HepG2 (cell line): ENCODE data around the gene PCBP2. TPM values are rescaled to one million over a fixed set of nuclear protein-coding genes. Genes with fewer than 3 reads are reported as not detected.

Experiments used
- ATAC-seq: fragments of 200-7000 bp; cut with Tn5 transposase; 3 replicates; pipeline ENCODE4 v1.9.1; 2020; ENCODE audit warnings: mild to moderate bottlenecking, moderate library complexity
- BruUV-seq: library from RNA; stranded (reverse); fragments of 400-500 nt; replicated peaks from 2 replicates; lab custom pipeline; 2021; lab: Mats Ljungman, UMichigan
- CTCF ChIA-PET: fragments of 300-600 bp; formaldehyde crosslinking; extraction: SDS; loops from one replicate; lab custom pipeline; 2021; ENCODE audit warnings: low total read pairs, inconsistent platforms, low intra/inter-chr PET ratio; lab: Yijun Ruan, JAX
- POLR2A ChIA-PET: fragments of 350-600 bp; sonication (Branson Sonifier 250); formaldehyde crosslinking; loops from one replicate; lab custom pipeline; 2020; ENCODE audit warnings: antibody characterized with exemption, inconsistent platforms; lab: Yijun Ruan, JAX
- DNase-seq: peaks from one replicate; pipeline ENCODE4 v3.0.0-alpha.2; 2015; ENCODE audit warnings: low spot score
- FAIRE-seq: peaks from 3 replicates; lab custom pipeline; 2011; peaks lifted over from hg19 to GRCh38; lab: Jason Lieb, UNC
- H2AFZ ChIP-seq: one replicate; pipeline ENCODE4 v1.6.1; 2011; ENCODE audit warnings: low read length, inconsistent platforms
- H3K27ac ChIP-seq: fragments of 300-600 bp; 3 replicates; pipeline ENCODE4 v1.8.0; 2011; ENCODE audit warnings: mixed run types, mild to moderate bottlenecking, mixed read lengths, low read length, inconsistent platforms; ENCODE audit not compliant: insufficient read depth; ENCODE audit errors: extremely low read length
- H3K27me3 ChIP-seq, 2 experiments: fragments of 200-600 bp in 1 of 2; 2 replicates in 1 of 2; 3 replicates in 1 of 2; pipeline versions ENCODE4 v1.6.0 to v1.8.0; 2011; ENCODE audit warnings: low read length in 2 of 2, mild to moderate bottlenecking in 2 of 2, moderate library complexity in 2 of 2, inconsistent platforms in 1 of 2; ENCODE audit not compliant: insufficient read depth in 2 of 2, control insufficient read depth in 1 of 2
- H3K36me3 ChIP-seq, 2 experiments: fragments of 200-600 bp in 1 of 2; replicated peaks in 1 of 2; 2 replicates in 1 of 2; 3 replicates in 1 of 2; pipeline versions ENCODE4 v1.5.1 to v1.8.0; 2011; ENCODE audit warnings: low read length in 2 of 2, inconsistent platforms in 1 of 2; ENCODE audit not compliant: insufficient read depth in 2 of 2, control insufficient read depth in 1 of 2
- H3K4me1 ChIP-seq: 2 replicates; pipeline ENCODE4 v1.5.1; 2012; ENCODE audit warnings: low read length, inconsistent platforms; ENCODE audit not compliant: insufficient read depth
- H3K4me2 ChIP-seq: 2 replicates; pipeline ENCODE4 v1.6.0; 2011; ENCODE audit warnings: low read depth, low read length, inconsistent platforms
- H3K4me3 ChIP-seq, 3 experiments: fragments of 200-600 bp in 1 of 3; sonication (generic), shearing (Covaris generic) in 1 of 3; replicated peaks in 1 of 3; 2 replicates each; pipeline ENCODE4 v1.5.1; 2011 to 2016; ENCODE audit warnings: low read length in 3 of 3, inconsistent platforms in 2 of 3, low read depth in 2 of 3, mild to moderate bottlenecking in 2 of 3, control low read depth in 1 of 3, mixed read lengths in 1 of 3; ENCODE audit not compliant: insufficient read depth in 1 of 3
- H3K79me2 ChIP-seq: one replicate; pipeline ENCODE4 v1.6.1; 2011; ENCODE audit warnings: low read length, inconsistent platforms; ENCODE audit not compliant: insufficient read depth
- H3K9ac ChIP-seq: 2 replicates; pipeline ENCODE4 v1.6.0; 2011; ENCODE audit warnings: mild to moderate bottlenecking, low read depth, low read length, inconsistent platforms; ENCODE audit not compliant: insufficient read depth
- H3K9me3 ChIP-seq: 2 replicates; pipeline ENCODE4 v1.5.1; 2012; ENCODE audit warnings: mild to moderate bottlenecking, low read length
- H4K20me1 ChIP-seq: 2 replicates; pipeline ENCODE4 v1.6.0; 2011; ENCODE audit warnings: inconsistent platforms, mild to moderate bottlenecking, low read length, moderate library complexity; ENCODE audit not compliant: insufficient read depth
- AGO1 ChIP-seq: fragments of 200-400 bp; formaldehyde crosslinking; IDR thresholded peaks from 2 replicates; pipeline ENCODE4 v1.6.1; 2017; ENCODE audit warnings: mild to moderate bottlenecking, low read depth, low read length, moderate library complexity; ENCODE audit not compliant: poor library complexity, severe bottlenecking
- AGO2 ChIP-seq: fragments of 200-400 bp; formaldehyde crosslinking; optimal IDR thresholded peaks from 2 replicates; pipeline ENCODE3; 2017; ENCODE audit warnings: mild to moderate bottlenecking, low read depth, low read length, moderate library complexity
- MXD4 ChIP-seq: IDR thresholded peaks from 2 replicates; pipeline ENCODE4 v1.6.1; 2016; ENCODE audit warnings: mild to moderate bottlenecking, missing biosample characterization, missing genetic modification reagents
- POLR2G ChIP-seq: fragments of 200-400 bp; formaldehyde crosslinking; IDR thresholded peaks from 2 replicates; pipeline ENCODE4 v1.6.1; 2018; ENCODE audit warnings: mild to moderate bottlenecking, low read depth, low read length, moderate library complexity
- WGBS: methylation state at CpG from one replicate; pipeline ENCODE4 v1.1.6; 2017; ENCODE audit warnings: low lambda C conversion rate; 5-methylcytosine and 5-hydroxymethylcytosine counted together
- in situ Hi-C: cut with HindIII; loops from 2 replicates; pipeline ENCODE4 v1.10.0; 2017; ENCODE audit warnings: low pct_unique_long_range_greater_than_20kb; ENCODE audit not compliant: extremely low pct_ligation_motif_present
- intact Hi-C: fragments of 100-400 bp; cut with micrococcal nuclease; formaldehyde crosslinking; loops from one replicate; pipeline ENCODE4 v1.10.0; 2022; ENCODE audit not compliant: unreplicated experiment
- polyA plus RNA-seq, 8 experiments: library from polyadenylated mRNA; depleted of rRNA in 3 of 8; stranded (reverse) in 7 of 8; unstranded in 1 of 8; fragments of >200 nt; fragmentation: Illumina TruSeq in 4 of 8; extraction: Trizol in 4 of 8; gene quantifications; 2 replicates each; pipeline versions ENCODE4 v1.2.1 to v1.2.3, GENCODE V29; 2011 to 2016; ENCODE audit warnings: low read depth in 4 of 8, missing spikeins in 1 of 8, mixed read lengths in 1 of 8; ENCODE audit not compliant: insufficient read depth in 1 of 8
- total RNA-seq, 5 experiments: library from RNA; depleted of rRNA; stranded (reverse); fragments of >200 nt; fragmentation: Illumina TruSeq; extraction: Trizol; gene quantifications; 2 replicates each; pipeline ENCODE4 v1.2.3, GENCODE V29; 2016; ENCODE audit warnings: low read depth in 1 of 5

PCBP2 gene
- total and polyA plus RNA-seq, 2 of the 13 experiments (the other 11 are each of a cell fraction or from before 2014, with no cell fraction given) = 154 to 345 TPM

- intact Hi-C loops = loop anchor here (5.0 kb wide), 1 partner anchor 33 kb away; no protein-coding TSS in a partner anchor
- Histone ChIP-seq H3K4me3 (no peak overlapping the region), H3K79me2 (peaks cover 16% of the 10 kb centered on the region), H3K36me3 (peaks cover 10 to 23% of the 10 kb centered on the region in 2 experiments; a peak in 4 of 5 replicates), H3K4me2 (no peak overlapping the region), H2AFZ (no peak overlapping the region), H3K9ac (no peak overlapping the region), H4K20me1 (no peaks in the 10 kb centered on the region), H3K27ac (no peak overlapping the region), H3K27me3 (no peaks in the 10 kb centered on the region; a peak in 1 of 5 replicates), H3K4me1 (peaks cover 18% of the 10 kb centered on the region), H3K9me3 (no peaks in the 10 kb centered on the region)
- ChIA-PET POLR2A (no interaction called here), CTCF (no interaction called here)
- TF ChIP-seq AGO2 (peak; percentile 16), AGO1 (no peak)
- no peak for FAIRE-seq
- 91% methylated on average over 9 of the region's 10 CpGs for WGBS
- ATAC-seq = no peak
- in situ Hi-C loops = no loop called here
- DNase-seq = no peak
- no TSS peak for BruUV-seq
Observed at GRCh38 chr12:53505086-53505485, 53.2 kb downstream of the PCBP2 start.

GRCh38 chr12:53505555-53506449 lies 53.9 kb downstream of the PCBP2 start:
- Histone ChIP-seq H3K9me3 (no peaks in the 10 kb centered on the region), H4K20me1 (no peaks in the 10 kb centered on the region), H3K27me3 (no peaks in the 10 kb centered on the region), H3K4me1 (peaks cover 18% of the 10 kb centered on the region), H3K36me3 (peaks cover 10 to 23% of the 10 kb centered on the region in 2 experiments; a peak in 4 of 5 replicates), H3K27ac (no peak overlapping the region), H3K9ac (no peak overlapping the region), H2AFZ (no peak overlapping the region)
- POLR2A ChIA-PET = interaction anchor here (1.4 kb wide), 1 partner anchor 185 kb away, joined by 3 read pairs; the partner anchor contains the start of gene AAAS
- FAIRE-seq = no peak
- 96% methylated on average over 14 of the region's 19 CpGs for WGBS
- intact Hi-C loops = loop anchor here (5.0 kb wide), 1 partner anchor 34 kb away; no protein-coding TSS in a partner anchor
- in situ Hi-C loops = no loop called here
- CTCF ChIA-PET = no interaction called here
- no peak for TF ChIP-seq MXD4
- TF ChIP-seq POLR2G = peak; percentile 25; the same call in 1 of the 2 replicates
- TF ChIP-seq, all 625 proteins: peak for 1
- no peak for ATAC-seq
- Histone ChIP-seq H3K79me2 (peaks cover 16% of the 10 kb centered on the region), H3K4me2 (no peak overlapping the region), H3K4me3 (no peak overlapping the region)
- DNase-seq = no peak
- BruUV-seq = no TSS peak
